HL-60 (cell line): Measurements from ENCODE around the gene GRIK1.

Experiments used
- DNase-seq, 2 experiments: peaks; one replicate each; pipeline ENCODE4 v3.0.0-alpha.2; 2010 to 2020; ENCODE audit warnings: low read depth in 1 of 2, low spot score in 1 of 2
- H3K27ac ChIP-seq: fragments of 250-450 bp; sonication (Bioruptor Pico); replicated peaks from 2 replicates; pipeline ENCODE4 v1.5.1; 2020; ENCODE audit warnings: mild to moderate bottlenecking, moderate library complexity
- H3K27me3 ChIP-seq: fragments of 250-450 bp; sonication (Bioruptor Pico); 2 replicates; pipeline ENCODE4 v1.5.1; 2021; ENCODE audit warnings: mild to moderate bottlenecking, moderate library complexity; ENCODE audit not compliant: insufficient read depth, poor library complexity, severe bottlenecking
- H3K4me3 ChIP-seq: replicated peaks from 2 replicates; pipeline ENCODE4 v1.5.1; 2011; ENCODE audit warnings: mild to moderate bottlenecking, control low read depth, low read length; ENCODE audit not compliant: insufficient read depth
- CTCF ChIP-seq: IDR thresholded peaks from one replicate; pipeline ENCODE4 v1.5.1; 2011; ENCODE audit warnings: low read length, control low read depth, inconsistent platforms; ENCODE audit not compliant: insufficient read depth
- GABPA ChIP-seq: IDR thresholded peaks from 2 replicates; pipeline ENCODE4 v1.6.1; 2012; ENCODE audit warnings: low read depth
- POLR2AphosphoS5 ChIP-seq: IDR thresholded peaks from 2 replicates; pipeline ENCODE4 v1.6.1; 2012; ENCODE audit warnings: low read depth
- REST ChIP-seq: IDR thresholded peaks from 2 replicates; pipeline ENCODE4 v1.6.1; 2012; ENCODE audit warnings: low read depth; ENCODE audit not compliant: insufficient replicate concordance
- SPI1 ChIP-seq: IDR thresholded peaks from 2 replicates; pipeline ENCODE4 v1.6.1; 2012; ENCODE audit warnings: low read depth, mild to moderate bottlenecking, borderline replicate concordance

Gene GRIK1

GRCh38 chr21:29812947-29813346 lies 126.8 kb downstream of the GRIK1 start:
- H3K27me3 ChIP-seq: no peaks in the 10 kb centered on the region
- no peak overlapping the region for H3K27ac ChIP-seq

GRCh38 chr21:29810871-29811270 lies 128.9 kb downstream of the GRIK1 start:
- Histone ChIP-seq H3K27me3 (no peaks in the 10 kb centered on the region), H3K4me3 (no peak overlapping the region), H3K27ac (no peak overlapping the region)
- no peak for DNase-seq
- TF ChIP-seq SPI1 (no peak), REST (no peak), CTCF (no peak), GABPA (no peak), POLR2AphosphoS5 (no peak)

More at GRCh38 chr21:29812947-29813346, 126.8 kb downstream of the GRIK1 start:
- no peak overlapping the region for H3K4me3 ChIP-seq
- TF ChIP-seq REST (no peak), POLR2AphosphoS5 (no peak), SPI1 (no peak), GABPA (no peak), CTCF (no peak)
- DNase-seq: no peak

- no peak for TF ChIP-seq GABPA
- TF ChIP-seq REST: no peak
- no peak for TF ChIP-seq CTCF
- no peak for TF ChIP-seq POLR2AphosphoS5
- TF ChIP-seq SPI1: no peak
- Histone ChIP-seq H3K27ac (no peak overlapping the region), H3K27me3 (no peaks in the 10 kb centered on the region), H3K4me3 (no peak overlapping the region)
- no peak for DNase-seq
Measured at GRCh38 chr21:29808153-29808552, 131.6 kb downstream of the GRIK1 start.
